GM18870 (cell line): ENCODE measurements around the gene USO1.
"Not testable (repeated sequence)": the region's sequence is repeated elsewhere in the genome, so short reads cannot be mapped to it uniquely, and the experiment has no call there.

Experiments
- ATAC-seq: cut with Tn5 transposase; IDR thresholded peaks from one replicate; pipeline ENCODE4 v1.9.1; 2021; ENCODE audit warnings: moderate library complexity; ENCODE audit not compliant: unreplicated experiment

USO1 gene

GRCh38 chr4:75714011-75714410 lies 10.4 kb upstream of the USO1 start:
- no peak for ATAC-seq

DNA sequence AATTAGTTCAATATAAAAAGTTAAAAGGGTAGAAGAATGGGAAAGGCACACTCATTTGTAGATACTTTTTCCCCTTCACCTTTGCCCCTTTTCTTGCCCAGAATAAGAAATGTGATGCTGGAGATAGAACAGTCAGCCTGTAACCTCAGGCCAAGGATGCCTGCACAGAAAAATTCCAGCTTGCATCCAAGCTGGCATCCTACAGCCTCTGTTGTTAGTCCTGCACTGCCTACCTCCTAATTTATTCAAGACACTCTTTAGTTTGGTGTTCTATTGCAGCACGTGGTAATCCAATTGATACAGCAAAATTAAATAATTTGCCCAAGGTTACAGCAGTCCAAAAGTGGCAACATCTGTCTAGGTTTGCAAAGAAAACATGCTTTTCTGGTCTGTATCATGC lies 9.7 kb upstream of the USO1 start:
- no peak for ATAC-seq

DNA sequence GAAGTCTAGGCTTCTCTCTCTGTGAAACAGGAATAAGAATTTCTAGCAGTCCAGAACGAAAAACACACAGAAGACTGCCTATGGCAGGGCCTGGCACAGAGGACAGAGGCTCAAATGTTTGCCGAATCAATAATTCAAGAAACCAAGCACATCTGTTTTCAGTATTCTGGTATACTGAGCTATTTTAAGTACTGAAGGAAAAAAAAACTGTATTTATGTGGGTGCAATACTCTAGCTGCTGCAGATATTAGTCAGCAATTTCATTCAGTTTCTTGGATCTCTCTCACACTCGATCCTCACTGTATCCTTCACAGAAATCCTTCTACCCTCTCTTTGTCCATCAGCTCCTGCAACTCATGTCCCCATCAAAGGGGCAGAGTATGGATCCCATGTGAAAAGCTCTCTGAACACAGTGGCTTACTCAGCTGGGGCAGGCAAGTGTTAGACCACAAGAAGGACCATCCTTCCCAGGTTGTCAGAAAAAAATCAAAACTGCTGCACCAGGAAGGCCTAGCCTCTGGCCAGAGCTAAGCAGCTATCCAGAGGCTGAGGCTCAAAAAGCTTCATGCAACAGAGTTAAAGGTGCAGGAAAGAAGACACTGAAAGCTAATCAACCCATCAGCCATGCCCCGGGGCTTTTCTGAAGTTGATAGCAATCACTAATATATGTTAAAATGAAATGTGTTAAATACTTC lies 9.1 kb upstream of the USO1 start:
- ATAC-seq, result no peak

DNA sequence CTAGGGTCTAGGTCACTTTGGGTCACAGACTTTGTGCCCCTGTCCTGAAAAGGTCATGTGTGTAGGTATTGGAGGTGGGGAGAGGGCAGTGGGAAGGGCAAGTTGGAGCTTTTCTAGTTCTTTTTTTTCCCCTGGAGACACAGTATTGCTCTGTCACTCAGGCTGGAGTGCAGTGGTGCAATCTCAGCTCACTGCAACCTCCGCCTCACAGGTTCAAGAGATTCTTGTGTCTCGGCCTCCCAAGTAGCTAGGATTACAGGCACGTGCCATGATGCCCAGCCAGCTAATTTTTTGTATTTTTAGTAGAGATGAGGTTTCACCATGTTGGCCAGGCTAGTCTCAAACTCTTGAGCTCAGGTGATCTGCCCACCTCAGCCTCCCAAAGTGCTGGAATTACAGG lies 8.3 kb upstream of the USO1 start:
- not testable (repeated sequence) for ATAC-seq

DNA sequence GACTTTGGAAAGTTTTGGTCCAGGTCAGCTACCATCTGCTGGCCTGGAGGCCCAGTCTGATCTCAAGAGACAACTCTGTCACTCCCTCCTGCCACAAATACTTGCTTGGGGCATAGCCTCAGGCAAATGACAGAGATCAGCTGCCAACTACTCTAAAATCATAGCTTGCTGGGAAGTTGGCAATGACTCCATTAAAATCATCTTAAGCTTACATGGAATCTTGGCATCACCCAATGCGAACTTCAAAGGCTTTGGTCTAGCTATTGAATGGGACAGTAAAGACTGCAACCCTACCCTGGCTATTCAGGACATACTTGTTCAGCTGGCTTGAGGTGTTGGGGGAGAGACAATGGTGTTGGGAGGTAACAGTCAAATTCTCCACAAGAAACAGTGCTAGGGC lies 7.0 kb upstream of the USO1 start:
- ATAC-seq, result no peak

DNA sequence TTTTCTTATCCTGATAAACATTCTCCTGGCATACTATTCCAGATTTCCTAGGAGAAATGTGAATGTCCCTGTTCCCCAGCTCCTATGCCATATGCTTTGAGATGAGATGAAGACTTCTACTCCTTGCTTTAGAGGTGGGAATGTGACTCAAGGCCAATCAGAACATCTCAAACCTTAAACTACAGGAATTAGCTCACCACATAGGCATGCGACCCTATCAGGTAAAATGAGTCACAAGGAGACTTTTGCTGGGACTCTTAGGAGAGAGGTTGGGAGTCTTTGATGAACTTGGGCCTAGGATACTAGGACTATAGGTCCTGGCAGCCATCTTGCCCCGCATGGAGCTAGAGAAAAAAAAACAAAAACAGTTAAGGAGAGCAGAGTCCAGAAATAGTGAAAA lies 5.8 kb upstream of the USO1 start:
- ATAC-seq, result no peak

- no peak for ATAC-seq
These were observed 2.0 kb upstream of the USO1 start for GRCh38 chr4:75722417-75722816.

GRCh38 chr4:75723163-75724065 lies 963 bp upstream of the USO1 start:
- ATAC-seq, result no peak

DNA sequence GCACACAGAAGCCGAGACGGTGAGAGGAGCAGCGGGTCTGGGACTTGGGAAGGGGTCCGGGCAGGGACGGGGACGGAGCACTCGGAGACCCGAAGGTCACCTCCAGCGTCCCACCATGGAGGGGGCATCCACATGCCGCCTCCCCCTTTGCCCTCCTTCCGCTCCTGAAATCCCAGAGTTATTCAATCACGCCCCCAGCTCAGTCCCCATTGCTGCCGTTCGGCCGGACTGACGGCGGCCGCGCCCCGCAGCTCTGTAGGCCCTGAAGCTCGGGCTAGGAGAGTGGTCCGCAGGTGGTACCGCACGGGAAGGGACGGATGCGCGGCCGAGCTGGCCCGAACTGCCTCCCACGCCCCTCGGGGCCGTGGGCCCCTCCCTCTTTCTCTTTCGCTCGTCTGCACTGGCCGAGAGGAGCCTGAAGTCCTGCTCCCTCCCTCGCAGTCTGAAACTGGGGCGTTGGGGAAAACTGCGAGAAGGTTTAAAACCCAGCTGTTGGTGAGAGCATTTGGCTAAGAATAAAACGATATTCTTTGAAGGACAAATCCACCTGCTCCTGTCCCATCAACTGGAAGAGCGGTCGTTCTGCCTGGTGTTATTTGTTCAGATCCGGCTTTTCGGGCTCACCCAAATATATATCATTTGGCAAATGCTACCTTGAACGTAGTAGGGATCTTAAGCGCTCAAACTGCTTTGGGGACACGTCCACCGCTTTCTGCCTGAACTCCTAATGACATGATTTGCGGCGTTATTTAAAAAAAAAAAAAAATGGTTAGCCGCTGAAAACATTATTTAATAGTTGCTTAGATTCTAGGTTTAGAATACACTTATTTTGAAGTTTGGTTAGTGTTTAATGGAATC lies 719 bp downstream of the USO1 start:
- peak; percentile 33 for ATAC-seq

GRCh38 chr4:75725942-75726538 lies 1.7 kb downstream of the USO1 start:
- ATAC-seq, result not testable (repeated sequence)

GRCh38 chr4:75726577-75726976 lies 2.2 kb downstream of the USO1 start:
- ATAC-seq, result no peak

DNA sequence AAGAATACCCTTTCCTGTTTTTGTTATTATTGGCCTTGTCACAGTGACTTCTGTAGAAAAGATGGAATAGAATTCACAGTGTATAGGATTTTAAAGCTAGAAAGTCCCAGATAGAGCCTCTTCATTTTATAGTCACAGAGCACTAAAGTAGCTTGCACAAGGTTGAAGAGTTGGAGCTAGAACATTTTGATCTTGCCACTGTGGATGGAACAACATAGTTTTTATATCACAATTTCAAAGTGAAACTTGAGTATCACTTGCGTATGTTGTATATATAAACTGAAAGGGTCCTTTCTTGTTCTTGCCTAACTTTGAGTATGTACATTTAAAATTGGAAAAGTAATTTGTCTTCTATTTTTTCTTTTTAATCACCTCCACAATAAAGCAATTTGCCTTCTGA lies 2.7 kb downstream of the USO1 start:
- ATAC-seq, result no peak

DNA sequence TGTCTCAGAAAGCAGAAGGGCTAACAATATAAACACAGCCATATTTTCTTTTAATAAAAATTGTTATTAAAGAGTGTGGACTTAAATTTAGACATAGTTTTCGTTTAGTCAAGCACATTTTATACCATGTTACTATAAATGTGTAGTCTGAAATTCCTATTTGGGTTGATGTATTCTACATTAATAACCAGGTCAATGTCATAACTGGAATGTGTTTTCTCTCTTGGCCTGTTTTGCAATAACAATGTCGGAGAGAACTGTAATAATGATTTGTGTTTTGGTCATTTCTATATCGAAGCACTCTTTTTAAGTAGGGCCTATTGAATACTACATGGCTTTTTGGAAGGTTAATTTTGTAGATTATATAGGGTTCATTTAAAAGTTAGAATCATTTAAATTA lies 5.5 kb downstream of the USO1 start:
- ATAC-seq, result no peak

GRCh38 chr4:75733369-75733768 lies 9.0 kb downstream of the USO1 start:
- ATAC-seq, result no peak

DNA sequence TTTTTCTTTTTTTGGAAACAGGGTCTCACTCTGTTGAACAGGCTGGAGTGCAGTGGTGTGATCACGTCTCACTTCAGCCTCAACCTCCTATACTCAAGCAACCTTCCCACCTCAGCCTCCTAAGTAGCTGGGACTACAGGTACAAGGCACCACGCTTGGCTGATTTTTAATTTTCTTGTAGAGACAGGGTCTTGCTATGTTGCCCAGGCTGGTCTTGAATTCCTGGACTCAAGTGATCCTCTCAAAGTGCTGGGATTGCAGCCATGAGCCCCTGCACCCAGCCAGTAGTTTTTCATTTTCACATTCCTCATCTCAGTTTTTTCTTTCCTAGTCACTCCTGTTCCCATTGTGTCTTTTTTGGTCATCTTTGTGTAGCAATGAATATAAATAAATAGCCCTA lies 11.1 kb downstream of the USO1 start:
- ATAC-seq, result no peak

DNA sequence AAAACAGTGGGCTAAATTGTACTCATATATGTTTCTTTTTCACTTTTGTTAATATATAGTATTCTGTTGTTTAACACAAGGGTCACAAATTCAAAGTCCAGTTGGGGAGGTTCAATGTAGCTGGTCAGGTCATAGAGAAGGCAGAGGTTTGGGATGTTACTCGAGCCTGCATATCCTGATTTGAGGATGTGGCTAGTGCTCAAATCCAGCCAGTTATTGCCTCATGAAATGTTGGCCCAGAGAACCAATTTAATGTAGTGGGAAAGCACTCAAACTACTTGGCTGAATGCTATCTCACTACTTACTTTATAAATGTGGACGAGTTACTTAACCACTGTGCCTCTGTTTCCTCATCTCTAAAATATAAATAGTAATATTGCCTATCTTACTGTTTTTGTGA lies 12.5 kb downstream of the USO1 start:
- no peak for ATAC-seq

DNA sequence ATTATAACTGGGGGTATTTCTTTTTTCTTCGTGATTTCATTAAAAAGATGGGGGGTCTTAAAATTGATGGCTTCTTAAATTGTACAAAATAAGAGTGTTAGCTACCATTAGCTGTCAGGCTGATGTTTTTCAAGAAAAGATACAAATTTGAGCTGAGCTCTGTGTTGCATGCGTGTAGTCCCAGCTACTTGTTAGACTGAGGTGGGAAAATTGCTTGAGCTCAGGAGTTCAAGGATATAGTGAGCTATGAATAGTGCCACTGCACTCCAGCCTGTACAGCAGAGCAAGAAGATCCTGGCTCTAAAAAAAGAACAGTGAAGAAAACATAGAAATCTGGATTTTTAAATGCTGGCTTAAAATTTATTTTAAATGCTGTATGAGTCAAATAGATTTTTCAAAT lies 13.0 kb downstream of the USO1 start:
- ATAC-seq, result no peak

- no peak for ATAC-seq
These were observed 16.6 kb downstream of the USO1 start for GRCh38 chr4:75741027-75741426.

DNA sequence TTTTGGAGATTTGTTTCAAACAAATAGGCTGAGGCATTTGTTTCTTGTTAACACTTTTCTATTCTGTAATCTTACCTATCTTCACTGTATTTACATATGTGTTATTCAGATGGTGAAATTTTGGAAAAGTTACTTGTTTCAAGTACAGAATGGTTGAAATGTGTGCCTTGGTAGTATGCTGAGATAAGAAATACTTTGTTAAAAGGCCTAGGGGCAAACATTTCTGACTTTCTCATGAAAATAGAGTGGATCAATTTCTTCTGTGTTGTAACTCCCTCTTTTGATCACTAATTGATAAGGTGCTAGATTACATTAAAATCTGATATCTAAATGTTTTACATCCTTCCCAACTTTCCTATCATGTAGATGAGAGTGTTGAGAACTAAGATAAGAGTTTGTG lies 18.1 kb downstream of the USO1 start:
- ATAC-seq, result no peak

DNA sequence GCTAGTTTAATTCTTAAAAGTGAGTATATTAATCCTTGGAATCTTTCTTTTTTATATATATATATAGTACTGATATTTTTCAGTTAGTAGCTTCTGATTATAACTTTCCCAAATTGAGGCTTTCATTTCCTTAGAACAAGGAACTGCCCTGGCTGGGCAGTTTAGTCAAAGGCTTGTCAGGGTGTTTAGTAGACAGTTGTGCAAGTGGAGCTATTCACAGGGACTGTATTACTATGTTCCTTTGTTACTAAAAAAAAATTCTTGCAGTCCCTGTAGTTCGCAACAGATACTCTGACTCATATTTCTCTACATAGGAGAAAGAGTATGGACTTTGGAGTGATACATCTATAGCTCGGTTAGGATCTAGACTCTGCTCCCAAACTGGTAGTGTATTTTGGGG lies 20.8 kb downstream of the USO1 start:
- no peak for ATAC-seq

GRCh38 chr4:75745721-75746199 lies 21.4 kb downstream of the USO1 start:
- no peak for ATAC-seq
